ENCODE results near the gene KRTAP10-4. TPM values are rescaled to one million over a fixed set of nuclear protein-coding genes. Genes with fewer than 3 reads are reported as not detected.

Gene KRTAP10-4
- total RNA-seq, 1 donor from 2014 or later: not detected

DNA sequence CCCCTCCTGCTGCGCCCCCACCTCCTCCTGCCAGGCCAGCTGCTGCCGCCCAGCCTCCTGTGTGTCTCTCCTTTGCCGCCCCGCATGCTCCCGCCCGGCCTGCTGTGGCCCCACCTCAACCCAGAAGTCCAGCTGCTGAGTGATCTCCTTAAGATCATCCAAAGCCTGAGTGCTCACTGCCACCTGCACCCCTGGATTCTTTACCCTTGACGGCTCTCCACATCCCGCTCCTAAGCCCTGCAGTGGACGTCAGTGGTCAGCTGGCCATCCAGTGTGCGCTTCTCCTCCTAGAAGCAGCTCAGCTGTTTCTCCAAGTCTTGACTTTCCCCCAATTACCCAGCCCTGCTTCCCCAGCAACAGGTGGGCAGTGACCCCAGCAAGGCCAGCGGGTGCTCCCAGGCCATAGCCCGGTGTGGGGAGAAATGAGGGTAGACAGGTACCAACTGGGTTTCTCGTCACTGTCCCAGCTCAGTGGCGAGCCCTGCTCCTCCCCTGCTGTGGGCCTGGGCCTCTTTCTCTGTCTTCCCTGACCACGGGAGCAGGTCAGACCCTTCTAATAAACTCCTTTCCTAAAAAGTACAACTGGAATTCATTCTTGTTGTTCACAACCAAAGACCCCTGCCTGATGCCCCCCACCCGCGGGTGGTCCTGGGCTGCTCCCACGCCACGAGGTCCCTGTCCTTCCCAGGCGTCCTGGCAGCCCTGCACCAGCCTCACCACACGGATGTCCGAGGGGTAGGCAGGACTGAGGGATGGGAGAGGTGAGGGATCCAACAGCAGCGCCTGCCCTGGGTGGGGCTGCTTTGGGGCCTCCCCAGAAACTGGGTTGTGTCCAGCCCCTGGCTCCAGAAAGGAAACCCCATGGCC, 28.3 kb downstream of the KRTAP10-4 start:
- peaks cover 3% of the 10 kb centered on the region for H3K4me1 Mint-ChIP-seq (ENCODE audit: unreplicated experiment)
- TF ChIP-seq, protein P1, sequence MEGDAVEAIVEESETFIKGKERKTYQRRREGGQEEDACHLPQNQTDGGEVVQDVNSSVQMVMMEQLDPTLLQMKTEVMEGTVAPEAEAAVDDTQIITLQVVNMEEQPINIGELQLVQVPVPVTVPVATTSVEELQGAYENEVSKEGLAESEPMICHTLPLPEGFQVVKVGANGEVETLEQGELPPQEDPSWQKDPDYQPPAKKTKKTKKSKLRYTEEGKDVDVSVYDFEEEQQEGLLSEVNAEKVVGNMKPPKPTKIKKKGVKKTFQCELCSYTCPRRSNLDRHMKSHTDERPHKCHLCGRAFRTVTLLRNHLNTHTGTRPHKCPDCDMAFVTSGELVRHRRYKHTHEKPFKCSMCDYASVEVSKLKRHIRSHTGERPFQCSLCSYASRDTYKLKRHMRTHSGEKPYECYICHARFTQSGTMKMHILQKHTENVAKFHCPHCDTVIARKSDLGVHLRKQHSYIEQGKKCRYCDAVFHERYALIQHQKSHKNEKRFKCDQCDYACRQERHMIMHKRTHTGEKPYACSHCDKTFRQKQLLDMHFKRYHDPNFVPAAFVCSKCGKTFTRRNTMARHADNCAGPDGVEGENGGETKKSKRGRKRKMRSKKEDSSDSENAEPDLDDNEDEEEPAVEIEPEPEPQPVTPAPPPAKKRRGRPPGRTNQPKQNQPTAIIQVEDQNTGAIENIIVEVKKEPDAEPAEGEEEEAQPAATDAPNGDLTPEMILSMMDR (IDR thresholded peaks at IDR 0.05; ENCODE audit: unreplicated experiment): no peak
- H3K9me3 Mint-ChIP-seq (ENCODE audit: unreplicated experiment): no peaks in the 10 kb centered on the region
- no peak overlapping the region for H3K27ac Mint-ChIP-seq (ENCODE audit: unreplicated experiment)
- H3K4me3 Mint-ChIP-seq (ENCODE audit: unreplicated experiment): no peak overlapping the region
- H3K27me3 Mint-ChIP-seq (ENCODE audit: unreplicated experiment): peaks cover 9% of the 10 kb centered on the region
- no peaks in the 10 kb centered on the region for H3K36me3 Mint-ChIP-seq (ENCODE audit: low read depth, unreplicated experiment)
- no peak for DNase-seq (ENCODE audit: low spot score)

DNA sequence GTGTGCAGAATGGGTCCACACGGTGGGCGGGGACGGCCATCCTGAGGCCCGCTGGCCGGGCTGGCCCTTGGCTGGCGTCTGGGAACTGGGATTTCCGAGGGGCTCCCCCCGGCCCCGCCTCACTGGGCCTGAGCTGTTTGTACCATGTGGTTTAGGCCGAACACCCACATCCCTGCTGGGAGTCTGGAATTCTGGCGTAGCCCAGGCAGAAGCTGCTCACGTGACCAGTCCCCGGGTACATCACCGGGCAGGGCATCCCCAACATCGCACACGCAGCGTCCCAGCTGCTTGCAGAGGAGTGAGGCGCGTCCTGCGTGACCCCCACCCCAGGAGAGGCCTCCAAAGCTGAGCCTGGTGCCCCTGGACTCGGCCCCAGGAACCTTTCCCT, 28.9 kb downstream of the KRTAP10-4 start:
- Mint-ChIP-seq H3K4me1 (ENCODE audit: unreplicated experiment) (peaks cover 3% of the 10 kb centered on the region), H3K9me3 (ENCODE audit: unreplicated experiment) (no peaks in the 10 kb centered on the region), H3K36me3 (ENCODE audit: low read depth, unreplicated experiment) (no peaks in the 10 kb centered on the region), H3K27me3 (ENCODE audit: unreplicated experiment) (peaks cover 9% of the 10 kb centered on the region), H3K27ac (ENCODE audit: unreplicated experiment) (no peak overlapping the region), H3K4me3 (ENCODE audit: unreplicated experiment) (no peak overlapping the region)
- no peak for DNase-seq (ENCODE audit: low spot score)
- TF ChIP-seq, protein P1 (IDR thresholded peaks at IDR 0.05; ENCODE audit: unreplicated experiment): no peak

GRCh38 chr21:44603109-44603875, 29.8 kb downstream of the KRTAP10-4 start:
- H3K36me3 Mint-ChIP-seq (ENCODE audit: low read depth, unreplicated experiment): no peaks in the 10 kb centered on the region
- no peak overlapping the region for H3K27ac Mint-ChIP-seq (ENCODE audit: unreplicated experiment)
- TF ChIP-seq, protein P1 (IDR thresholded peaks at IDR 0.05; ENCODE audit: unreplicated experiment): no peak

DNA sequence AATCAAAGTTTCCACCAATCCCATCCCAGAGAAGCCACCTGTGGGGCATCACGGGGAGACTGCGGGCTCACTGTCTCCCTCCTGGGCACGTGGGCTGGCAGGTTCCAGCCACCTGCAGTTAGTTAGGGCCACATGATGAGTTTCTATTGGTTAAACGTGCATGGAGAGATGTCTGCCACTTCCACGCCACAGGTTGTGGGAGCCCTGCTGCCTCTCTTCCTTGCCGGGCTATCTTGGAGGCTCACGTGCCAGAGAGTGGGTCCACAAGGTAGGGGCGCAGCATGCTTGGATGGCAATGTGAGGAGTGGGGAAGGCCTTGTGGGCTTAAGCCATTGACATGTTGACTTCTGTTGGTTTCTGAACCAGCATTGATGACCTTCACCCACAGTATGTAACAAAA, 30.4 kb downstream of the KRTAP10-4 start:
- Mint-ChIP-seq H3K36me3 (ENCODE audit: low read depth, unreplicated experiment) (no peaks in the 10 kb centered on the region), H3K4me1 (ENCODE audit: unreplicated experiment) (no peaks in the 10 kb centered on the region), H3K27ac (ENCODE audit: unreplicated experiment) (no peak overlapping the region), H3K9me3 (ENCODE audit: unreplicated experiment) (no peaks in the 10 kb centered on the region), H3K4me3 (ENCODE audit: unreplicated experiment) (no peak overlapping the region), H3K27me3 (ENCODE audit: unreplicated experiment) (peaks cover 9% of the 10 kb centered on the region)
- TF ChIP-seq, protein P1 (IDR thresholded peaks at IDR 0.05; ENCODE audit: unreplicated experiment): no peak
- no peak for DNase-seq (ENCODE audit: low spot score)

More at GRCh38 chr21:44603109-44603875, 29.8 kb downstream of the KRTAP10-4 start:
- no peak for DNase-seq (ENCODE audit: low spot score)
- no peak overlapping the region for H3K4me3 Mint-ChIP-seq (ENCODE audit: unreplicated experiment)
- H3K9me3 Mint-ChIP-seq (ENCODE audit: unreplicated experiment): no peaks in the 10 kb centered on the region
- no peaks in the 10 kb centered on the region for H3K4me1 Mint-ChIP-seq (ENCODE audit: unreplicated experiment)
- peaks cover 9% of the 10 kb centered on the region for H3K27me3 Mint-ChIP-seq (ENCODE audit: unreplicated experiment)
